Calu3 (cell line): Measurements from ENCODE around the gene PSKH1. TPM values are rescaled to one million over a fixed set of nuclear protein-coding genes. Genes with fewer than 3 reads are reported as not detected.

ENCODE experiments used
- BruUV-seq: library from RNA; stranded (reverse); fragments of 400-500 nt; replicated peaks from 2 replicates; lab custom pipeline; 2021; lab: Mats Ljungman, UMichigan
- CTCF ChIA-PET: fragments of 300-600 bp; sonication (Branson Sonifier 250); formaldehyde crosslinking; loops from one replicate; lab custom pipeline; 2022; ENCODE audit warnings: antibody characterized with exemption; lab: Charles Lee
- DNase-seq: peaks from one replicate; pipeline ENCODE4 v3.0.0; 2022
- H3K27ac Mint-ChIP-seq: one replicate; pipeline ENCODE4 v1.8.0; 2022; ENCODE audit warnings: mixed read lengths; ENCODE audit not compliant: unreplicated experiment
- H3K27me3 Mint-ChIP-seq: one replicate; pipeline ENCODE4 v1.8.0; 2022; ENCODE audit warnings: mixed read lengths; ENCODE audit not compliant: unreplicated experiment
- H3K36me3 Mint-ChIP-seq: one replicate; pipeline ENCODE4 v1.8.0; 2022; ENCODE audit warnings: mild to moderate bottlenecking, moderate library complexity, mixed read lengths; ENCODE audit not compliant: insufficient read depth, unreplicated experiment
- H3K4me1 Mint-ChIP-seq: one replicate; pipeline ENCODE4 v1.8.0; 2022; ENCODE audit warnings: mild to moderate bottlenecking, low read depth, mixed read lengths; ENCODE audit not compliant: unreplicated experiment
- H3K4me3 Mint-ChIP-seq: one replicate; pipeline ENCODE4 v1.8.0; 2022; ENCODE audit warnings: mild to moderate bottlenecking, low read depth, moderate library complexity, mixed read lengths; ENCODE audit not compliant: unreplicated experiment
- H3K9me3 Mint-ChIP-seq: one replicate; pipeline ENCODE4 v1.8.0; 2022; ENCODE audit warnings: low read depth, mixed read lengths; ENCODE audit not compliant: unreplicated experiment
- intact Hi-C: fragments of 100-400 bp; cut with micrococcal nuclease; formaldehyde crosslinking; loops from one replicate; pipeline ENCODE4 v1.10.0; 2022; ENCODE audit not compliant: unreplicated experiment
- total RNA-seq: library from RNA; stranded (reverse); gene quantifications from 2 replicates; pipeline ENCODE4 v1.2.3, GENCODE V29; 2022
- TF ChIP-seq, protein P1 (sequence below): fragments of 200-600 bp; IDR thresholded peaks from one replicate; pipeline ENCODE4 v1.8.0; 2022; ENCODE audit warnings: antibody characterized with exemption; ENCODE audit not compliant: unreplicated experiment

The PSKH1 gene
- total RNA-seq, 1 experiment from 2014 or later, result 41.7 TPM

DNA sequence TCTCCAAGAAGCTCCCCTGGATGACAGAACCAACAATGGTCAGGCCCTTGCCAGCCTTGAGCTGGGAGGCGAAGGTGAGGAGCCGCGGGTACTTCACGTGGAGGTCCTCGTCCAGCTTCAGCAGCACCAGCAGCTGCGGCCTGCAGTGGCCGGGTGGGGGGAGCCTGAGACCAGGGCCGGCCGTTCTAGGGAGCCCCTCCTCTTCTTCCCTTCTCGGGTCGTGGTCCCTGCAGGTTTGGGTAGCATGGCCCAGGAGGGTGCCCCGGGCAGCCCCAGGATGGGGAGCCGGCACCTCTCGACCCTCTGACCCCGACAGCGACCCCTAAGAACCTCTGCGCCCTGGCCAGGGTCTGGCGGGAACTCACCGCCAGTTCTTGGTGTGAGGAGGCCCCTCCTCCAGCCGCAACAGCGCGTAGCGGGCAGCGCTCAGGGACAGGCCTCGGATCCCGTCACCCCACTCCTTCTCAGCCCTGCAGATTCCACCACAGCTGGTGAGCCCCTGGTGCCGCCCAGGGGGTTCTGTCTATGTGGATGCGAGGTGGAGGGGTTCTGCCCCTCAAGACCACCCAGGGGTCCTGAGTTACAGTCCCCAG, 54.0 kb downstream of the PSKH1 start:
- H3K4me3 Mint-ChIP-seq, result no peak overlapping the region
- TF ChIP-seq, protein P1, sequence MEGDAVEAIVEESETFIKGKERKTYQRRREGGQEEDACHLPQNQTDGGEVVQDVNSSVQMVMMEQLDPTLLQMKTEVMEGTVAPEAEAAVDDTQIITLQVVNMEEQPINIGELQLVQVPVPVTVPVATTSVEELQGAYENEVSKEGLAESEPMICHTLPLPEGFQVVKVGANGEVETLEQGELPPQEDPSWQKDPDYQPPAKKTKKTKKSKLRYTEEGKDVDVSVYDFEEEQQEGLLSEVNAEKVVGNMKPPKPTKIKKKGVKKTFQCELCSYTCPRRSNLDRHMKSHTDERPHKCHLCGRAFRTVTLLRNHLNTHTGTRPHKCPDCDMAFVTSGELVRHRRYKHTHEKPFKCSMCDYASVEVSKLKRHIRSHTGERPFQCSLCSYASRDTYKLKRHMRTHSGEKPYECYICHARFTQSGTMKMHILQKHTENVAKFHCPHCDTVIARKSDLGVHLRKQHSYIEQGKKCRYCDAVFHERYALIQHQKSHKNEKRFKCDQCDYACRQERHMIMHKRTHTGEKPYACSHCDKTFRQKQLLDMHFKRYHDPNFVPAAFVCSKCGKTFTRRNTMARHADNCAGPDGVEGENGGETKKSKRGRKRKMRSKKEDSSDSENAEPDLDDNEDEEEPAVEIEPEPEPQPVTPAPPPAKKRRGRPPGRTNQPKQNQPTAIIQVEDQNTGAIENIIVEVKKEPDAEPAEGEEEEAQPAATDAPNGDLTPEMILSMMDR, result no peak

DNA sequence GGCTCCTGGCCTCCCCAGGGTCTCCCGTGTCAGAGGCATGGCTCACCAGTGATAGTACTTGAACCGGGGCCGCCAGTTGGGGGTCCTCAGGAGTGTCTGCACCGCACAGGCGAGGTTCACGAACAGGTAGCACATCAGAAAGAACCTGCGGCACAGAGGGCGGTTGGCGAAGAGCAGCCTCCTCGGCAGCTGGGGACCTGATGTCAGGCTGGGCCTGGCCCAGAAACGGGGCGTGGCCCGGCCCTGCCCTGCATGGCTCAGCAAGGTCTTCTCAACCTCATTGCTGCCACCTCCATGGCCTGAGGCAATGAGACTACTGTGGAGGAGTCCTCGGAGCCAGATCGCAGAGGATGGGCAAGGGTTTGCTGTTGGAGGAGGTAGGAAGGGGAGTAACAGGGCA, 55.0 kb downstream of the PSKH1 start:
- H3K4me3 Mint-ChIP-seq, result peak overlapping the region; percentile 33
- H3K27me3 Mint-ChIP-seq, result no peaks in the 10 kb centered on the region
- DNase-seq, result no peak
- TF ChIP-seq, protein P1, result no peak
- H3K27ac Mint-ChIP-seq, result peak overlapping the region; percentile 56
- CTCF ChIA-PET, result no interaction called here
- no TSS peak for BruUV-seq
- intact Hi-C loops, result no loop called here
- H3K4me1 Mint-ChIP-seq, result peaks cover 9% of the 10 kb centered on the region
- H3K9me3 Mint-ChIP-seq, result no peaks in the 10 kb centered on the region
- H3K36me3 Mint-ChIP-seq, result peaks cover 63% of the 10 kb centered on the region

More for the DNA sequence above, 54.0 kb downstream of the PSKH1 start:
- H3K27me3 Mint-ChIP-seq, result no peaks in the 10 kb centered on the region
- no TSS peak for BruUV-seq
- no peak overlapping the region for H3K27ac Mint-ChIP-seq
- H3K9me3 Mint-ChIP-seq, result no peaks in the 10 kb centered on the region
- H3K4me1 Mint-ChIP-seq, result peaks cover 9% of the 10 kb centered on the region
- H3K36me3 Mint-ChIP-seq, result peaks cover 67% of the 10 kb centered on the region
- no peak for DNase-seq
- CTCF ChIA-PET, result no interaction called here
- intact Hi-C loops, result no loop called here

DNA sequence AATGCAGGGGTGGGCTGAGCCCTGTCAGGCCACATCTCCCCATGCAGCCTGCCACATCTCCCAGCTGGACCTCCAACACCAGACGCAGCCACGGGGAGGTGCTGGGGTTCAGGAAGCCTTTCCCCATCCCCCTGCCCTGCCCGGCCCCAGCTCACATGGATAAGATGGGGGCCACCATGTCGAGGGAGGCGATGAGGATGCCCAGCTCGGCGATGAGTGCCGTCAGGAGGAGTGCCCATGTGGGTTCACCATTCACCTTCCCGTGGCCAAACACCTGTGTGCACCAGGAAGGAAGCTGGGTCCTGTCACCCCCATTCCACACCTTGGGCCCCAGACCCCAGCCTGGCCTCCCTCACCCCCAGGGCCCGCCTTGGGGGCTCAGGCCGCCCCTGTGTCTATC, 56.6 kb downstream of the PSKH1 start:
- intact Hi-C loops, result no loop called here
- H3K9me3 Mint-ChIP-seq, result no peaks in the 10 kb centered on the region
- peak overlapping the region; percentile 56 for H3K27ac Mint-ChIP-seq
- TF ChIP-seq, protein P1, result no peak
- H3K27me3 Mint-ChIP-seq, result no peaks in the 10 kb centered on the region
- no peak for DNase-seq
- CTCF ChIA-PET, result interaction anchor here (1.1 kb wide), 1 partner anchor 8 kb away, joined by 4 read pairs; no protein-coding TSS in a partner anchor
- BruUV-seq, result no TSS peak
- no peak overlapping the region for H3K4me3 Mint-ChIP-seq
- peaks cover 9% of the 10 kb centered on the region for H3K4me1 Mint-ChIP-seq
- peaks cover 59% of the 10 kb centered on the region for H3K36me3 Mint-ChIP-seq

DNA sequence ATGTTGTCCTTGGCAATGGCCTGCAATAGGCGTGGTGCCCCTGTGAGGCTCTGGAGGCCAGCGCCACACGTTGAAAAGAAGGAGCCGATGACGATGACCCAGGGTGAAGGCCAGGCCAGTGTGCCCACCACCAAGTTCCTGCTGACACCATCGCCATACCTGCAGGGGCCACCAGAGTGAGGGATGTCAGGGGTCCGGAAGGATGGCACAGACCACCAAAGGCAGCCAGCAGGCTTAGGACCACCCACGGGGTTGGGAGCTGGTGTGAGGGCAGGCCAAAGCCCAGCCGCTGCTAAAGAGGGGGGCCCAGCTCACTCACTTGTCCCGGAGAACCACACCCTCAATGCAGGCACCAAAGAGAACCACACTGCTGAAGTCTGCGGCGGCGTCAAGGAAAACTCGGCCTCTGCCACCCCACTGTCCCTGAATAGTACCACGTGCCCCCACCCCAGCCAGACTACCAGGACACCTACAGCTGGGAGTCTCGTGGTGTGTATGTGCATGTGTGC, 57.3 kb downstream of the PSKH1 start:
- no TSS peak for BruUV-seq
- no peaks in the 10 kb centered on the region for H3K27me3 Mint-ChIP-seq
- TF ChIP-seq, protein P1, result no peak
- no peak for DNase-seq
- H3K4me1 Mint-ChIP-seq, result peaks cover 9% of the 10 kb centered on the region
- intact Hi-C loops, result no loop called here
- no peak overlapping the region for H3K4me3 Mint-ChIP-seq
- no peaks in the 10 kb centered on the region for H3K9me3 Mint-ChIP-seq
- CTCF ChIA-PET, result interaction anchor here (0.5 to 1.1 kb wide), 2 partner anchors 9 to 118 kb away, joined by 4 to 5 read pairs; no protein-coding TSS in a partner anchor
- H3K36me3 Mint-ChIP-seq, result peaks cover 51% of the 10 kb centered on the region
- no peak overlapping the region for H3K27ac Mint-ChIP-seq
